ENCODE results near the gene ASB15.

- TF ChIP-seq POLR2A (IDR thresholded peaks at IDR 0.05; ENCODE audit: extremely low read depth, insufficient read length), result no peak
- TF ChIP-seq, protein P1, sequence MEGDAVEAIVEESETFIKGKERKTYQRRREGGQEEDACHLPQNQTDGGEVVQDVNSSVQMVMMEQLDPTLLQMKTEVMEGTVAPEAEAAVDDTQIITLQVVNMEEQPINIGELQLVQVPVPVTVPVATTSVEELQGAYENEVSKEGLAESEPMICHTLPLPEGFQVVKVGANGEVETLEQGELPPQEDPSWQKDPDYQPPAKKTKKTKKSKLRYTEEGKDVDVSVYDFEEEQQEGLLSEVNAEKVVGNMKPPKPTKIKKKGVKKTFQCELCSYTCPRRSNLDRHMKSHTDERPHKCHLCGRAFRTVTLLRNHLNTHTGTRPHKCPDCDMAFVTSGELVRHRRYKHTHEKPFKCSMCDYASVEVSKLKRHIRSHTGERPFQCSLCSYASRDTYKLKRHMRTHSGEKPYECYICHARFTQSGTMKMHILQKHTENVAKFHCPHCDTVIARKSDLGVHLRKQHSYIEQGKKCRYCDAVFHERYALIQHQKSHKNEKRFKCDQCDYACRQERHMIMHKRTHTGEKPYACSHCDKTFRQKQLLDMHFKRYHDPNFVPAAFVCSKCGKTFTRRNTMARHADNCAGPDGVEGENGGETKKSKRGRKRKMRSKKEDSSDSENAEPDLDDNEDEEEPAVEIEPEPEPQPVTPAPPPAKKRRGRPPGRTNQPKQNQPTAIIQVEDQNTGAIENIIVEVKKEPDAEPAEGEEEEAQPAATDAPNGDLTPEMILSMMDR (IDR thresholded peaks at IDR 0.05; ENCODE audit: low read depth, low read length), result no peak
- TF ChIP-seq MAX (IDR thresholded peaks at IDR 0.05; ENCODE audit: low read depth, low read length), result no peak
- TF ChIP-seq MYC (IDR thresholded peaks at IDR 0.05; ENCODE audit: low read depth, low read length), result no peak
These were observed 72.3 kb downstream of the ASB15 start for GRCh38 chr7:123673752-123674398.

Data from NB4 (cell line).